SK-N-MC (cell line): ENCODE results near the gene CDC27.
"Not testable (repeated sequence)": the region's sequence is repeated elsewhere in the genome, so short reads cannot be mapped to it uniquely, and the experiment has no call there.

ENCODE experiments used
- EZH2 ChIP-seq: fragments of 200-600 bp; sonication (generic); IDR thresholded peaks from one replicate; pipeline ENCODE4 v1.6.1; 2017; ENCODE audit warnings: antibody characterized with exemption
- FOXP2 ChIP-seq: optimal IDR thresholded peaks from 2 replicates; pipeline ENCODE3; 2011; ENCODE audit warnings: mild to moderate bottlenecking, moderate library complexity; ENCODE audit not compliant: insufficient read depth; ENCODE audit errors: extremely low read length, control extremely low read depth
- POLR2AphosphoS5 ChIP-seq: IDR thresholded peaks from 2 replicates; pipeline ENCODE4 v1.6.1; 2012; ENCODE audit warnings: mild to moderate bottlenecking, low read depth, low read length, borderline replicate concordance

GRCh38 chr17:47217279-47217678 lies 28.2 kb upstream of the CDC27 start:
- TF ChIP-seq EZH2, FOXP2, POLR2AphosphoS5: not testable (repeated sequence)
